Retinal pigment epithelial cell (primary cell): Measurements from ENCODE around the gene CCNK.

ENCODE experiments used
- DNase-seq: peaks from one replicate; pipeline ENCODE4 v3.0.0-alpha.2; 2010; ENCODE audit warnings: low read depth
- H3K4me3 ChIP-seq: 2 replicates; pipeline ENCODE4 v1.5.1; 2011; ENCODE audit warnings: mild to moderate bottlenecking, low read length, control low read depth, moderate library complexity
- TF ChIP-seq, protein P1 (sequence below): conservative IDR thresholded peaks from 2 replicates; pipeline ENCODE4 v1.5.1; 2011; ENCODE audit warnings: low read depth, low read length, control low read depth, inconsistent platforms

The CCNK gene

GRCh38 chr14:99479906-99480869 is 1.0 kb upstream of the CCNK start, which contains the start of gene SETD3:
TSS of gene SETD3 (minus strand) at chr14:99480859. CDS start at chr14:99465805, 15,054 bp downstream.
- no peak for DNase-seq
- peak within 1 kb of the TSS; percentile 99 for H3K4me3 ChIP-seq
- TF ChIP-seq, protein P1, sequence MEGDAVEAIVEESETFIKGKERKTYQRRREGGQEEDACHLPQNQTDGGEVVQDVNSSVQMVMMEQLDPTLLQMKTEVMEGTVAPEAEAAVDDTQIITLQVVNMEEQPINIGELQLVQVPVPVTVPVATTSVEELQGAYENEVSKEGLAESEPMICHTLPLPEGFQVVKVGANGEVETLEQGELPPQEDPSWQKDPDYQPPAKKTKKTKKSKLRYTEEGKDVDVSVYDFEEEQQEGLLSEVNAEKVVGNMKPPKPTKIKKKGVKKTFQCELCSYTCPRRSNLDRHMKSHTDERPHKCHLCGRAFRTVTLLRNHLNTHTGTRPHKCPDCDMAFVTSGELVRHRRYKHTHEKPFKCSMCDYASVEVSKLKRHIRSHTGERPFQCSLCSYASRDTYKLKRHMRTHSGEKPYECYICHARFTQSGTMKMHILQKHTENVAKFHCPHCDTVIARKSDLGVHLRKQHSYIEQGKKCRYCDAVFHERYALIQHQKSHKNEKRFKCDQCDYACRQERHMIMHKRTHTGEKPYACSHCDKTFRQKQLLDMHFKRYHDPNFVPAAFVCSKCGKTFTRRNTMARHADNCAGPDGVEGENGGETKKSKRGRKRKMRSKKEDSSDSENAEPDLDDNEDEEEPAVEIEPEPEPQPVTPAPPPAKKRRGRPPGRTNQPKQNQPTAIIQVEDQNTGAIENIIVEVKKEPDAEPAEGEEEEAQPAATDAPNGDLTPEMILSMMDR, result no peak

- DNase-seq, result no peak
- peak overlapping the region; percentile 99 for H3K4me3 ChIP-seq
- TF ChIP-seq, protein P1, result no peak
These were observed 513 bp downstream of the CCNK start for GRCh38 chr14:99481745-99482099.

GRCh38 chr14:99484106-99484505 is 2.9 kb downstream of the CCNK start:
- TF ChIP-seq, protein P1, result no peak
- H3K4me3 ChIP-seq, result no peak overlapping the region

GRCh38 chr14:99497341-99497740 is 16.1 kb downstream of the CCNK start:
- no peak overlapping the region for H3K4me3 ChIP-seq
- TF ChIP-seq, protein P1, result no peak
- DNase-seq, result no peak

More at GRCh38 chr14:99484106-99484505, 2.9 kb downstream of the CCNK start:
- no peak for DNase-seq

DNA sequence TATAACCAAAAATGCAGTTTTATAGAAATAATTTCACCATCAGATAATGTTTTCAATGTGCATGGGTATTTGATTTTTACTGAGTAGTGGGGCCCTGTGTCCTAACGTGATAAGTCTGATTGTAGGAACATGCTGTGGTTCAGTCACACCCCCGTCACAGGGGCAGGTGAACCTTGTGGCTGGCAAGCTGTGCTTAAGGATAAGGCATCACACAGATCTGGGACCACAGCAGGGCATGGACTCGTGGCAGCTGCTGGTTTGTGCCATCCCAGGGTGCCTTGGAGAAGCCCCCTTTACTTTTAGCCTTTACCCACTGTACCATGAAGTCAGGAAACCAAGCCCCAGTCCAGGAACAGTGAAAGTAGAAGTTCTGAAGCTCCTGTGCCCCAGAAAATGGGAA is 16.7 kb downstream of the CCNK start:
- no peak overlapping the region for H3K4me3 ChIP-seq
- DNase-seq, result no peak
- TF ChIP-seq, protein P1, result no peak

DNA sequence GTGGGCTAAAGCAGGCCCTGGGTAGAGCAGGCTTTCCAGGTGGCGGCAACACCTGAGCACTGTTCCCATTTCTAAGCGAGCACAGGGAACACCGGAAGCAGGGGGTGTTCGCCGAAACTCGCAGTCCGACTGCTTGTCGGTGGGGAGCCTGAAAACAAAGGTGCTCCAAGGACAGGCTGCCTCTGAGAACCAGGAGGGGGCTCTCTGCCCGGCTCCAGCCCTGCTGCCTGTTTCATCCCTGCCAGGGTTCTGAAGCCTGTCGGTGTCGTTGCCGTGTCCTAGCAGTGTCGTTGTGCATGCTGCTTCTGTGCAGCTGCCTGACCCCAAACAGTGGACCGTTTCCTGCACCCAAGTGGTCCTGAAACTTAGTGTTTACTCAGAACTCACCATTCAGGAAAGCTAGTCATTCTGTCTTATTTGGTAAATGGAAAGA is 21.8 kb downstream of the CCNK start:
- TF ChIP-seq, protein P1, result no peak
- no peak overlapping the region for H3K4me3 ChIP-seq
- DNase-seq, result no peak

DNA sequence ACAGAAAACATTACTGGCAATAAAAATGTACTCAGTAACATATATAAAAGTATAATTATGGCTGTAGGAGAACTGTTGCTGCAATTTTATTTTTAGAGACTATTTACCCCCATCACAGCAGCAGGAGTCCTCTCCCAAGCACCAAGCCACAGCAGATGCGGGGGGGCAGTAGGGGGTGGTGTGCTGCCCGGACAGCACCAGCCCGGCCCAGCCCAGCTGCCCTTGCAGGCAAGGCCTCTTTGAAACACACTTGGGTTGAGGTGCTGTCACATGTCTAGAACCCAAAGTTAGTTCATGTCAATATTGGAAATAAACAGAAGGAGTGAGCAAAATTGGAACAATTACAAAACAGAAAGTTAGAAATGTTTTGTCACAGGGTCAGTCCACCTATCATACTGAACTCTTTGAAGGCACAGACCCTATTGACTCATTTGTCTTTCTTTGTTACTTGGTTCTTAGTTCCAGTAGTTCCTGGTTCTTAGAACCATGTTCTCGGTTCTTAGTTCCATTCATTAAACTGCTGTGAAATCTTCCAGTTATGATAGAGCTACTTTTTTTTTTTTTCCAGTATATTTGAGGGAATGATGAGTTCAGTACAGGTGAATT is 22.7 kb downstream of the CCNK start:
- DNase-seq, result no peak
- H3K4me3 ChIP-seq, result no peak overlapping the region
- TF ChIP-seq, protein P1, result no peak
